Ovary (tissue), 9 donors: ENCODE measurements around the gene ZIC2. TPM values are rescaled to one million over a fixed set of nuclear protein-coding genes. Genes with fewer than 3 reads are reported as not detected.

ENCODE experiments used
- DNase-seq, 5 donors: peaks; one replicate each; pipeline ENCODE4 v3.0.0-alpha.2; 2019 to 2020
- H3K27ac ChIP-seq, 2 donors: fragments of 200-600 bp; one replicate each; pipeline versions ENCODE4 v1.5.1 to v1.8.0; 2019 to 2022
- H3K27me3 ChIP-seq: fragments of 200-600 bp; one replicate; pipeline ENCODE4 v1.8.0; 2022
- H3K36me3 ChIP-seq: fragments of 200-600 bp; sonication (generic); one replicate; pipeline ENCODE4 v1.5.1; 2019
- H3K4me1 ChIP-seq: one replicate; pipeline ENCODE4 v1.8.1; 2013; ENCODE audit warnings: mild to moderate bottlenecking, moderate library complexity; ENCODE audit not compliant: insufficient read depth
- H3K4me3 ChIP-seq: fragments of 200-600 bp; sonication (generic); one replicate; pipeline ENCODE4 v1.5.1; 2017
- H3K9me3 ChIP-seq, 2 donors: fragments of 200-600 bp in 1 of 2; sonication (generic) in 1 of 2; one replicate each; pipeline versions ENCODE4 v1.5.1 to v1.8.1; 2013 to 2019; ENCODE audit warnings: mild to moderate bottlenecking in 1 of 2, moderate library complexity in 1 of 2
- CTCF ChIP-seq, 3 donors: fragments of 450-650 bp in 2 of 3; fragments of 200-600 bp in 1 of 3; IDR thresholded peaks; one replicate each; pipeline versions ENCODE4 v1.5.1 to v1.8.0; 2016 to 2022; ENCODE audit warnings: antibody characterized with exemption in 3 of 3, mild to moderate bottlenecking in 1 of 3
- EP300 ChIP-seq: sonication (generic); formaldehyde crosslinking; IDR thresholded peaks from one replicate; pipeline ENCODE4 v1.6.1; 2017; ENCODE audit warnings: antibody characterized with exemption
- POLR2A ChIP-seq: fragments of 450-650 bp; IDR thresholded peaks from one replicate; pipeline ENCODE4 v1.6.1; 2017; ENCODE audit warnings: antibody characterized with exemption, mild to moderate bottlenecking, moderate library complexity
- WGBS, 3 donors: extraction: QIAGEN DNeasy Blood & Tissue Kit in 1 of 3; methylation state at CpG; one replicate each; pipeline versions ENCODE4 v1.1.5 to v1.1.7; 2013 to 2017; 5-methylcytosine and 5-hydroxymethylcytosine counted together
- intact Hi-C, 4 donors: fragments of 100-400 bp; cut with DNase I; formaldehyde crosslinking; loops; one replicate each; pipeline versions ENCODE4 v1.11.0 to v1.15.1; 2022 to 2023
- polyA plus RNA-seq, 2 donors: library from polyadenylated mRNA; stranded (reverse); fragments of 200-250 nt in 1 of 2; fragments of 350-450 nt in 1 of 2; fragmentation: Illumina TruSeq in 1 of 2; extraction: RNeasy Lipid Tissue Mini Kit (QIAGEN cat#74804) in 1 of 2; gene quantifications; one replicate each; pipeline ENCODE4 v1.2.3, GENCODE V29; 2013 to 2014
- total RNA-seq, 7 donors: library from RNA; depleted of rRNA in 2 of 7; stranded (reverse); fragments of >200 nt in 2 of 7; fragmentation: NEBNext Ultra II Directional in 3 of 7; extraction: Animal tissue kit (Norgen Biotek cat#: 25700) in 3 of 7; gene quantifications; one replicate each; pipeline versions ENCODE4 v1.1.0 to v1.2.4, GENCODE V29; 2016 to 2023
- donor health status: DM: no; HTN: no; CAD: no; lungs with moderate emphysema.
- donor health status: DM: no; HTN: no; CAD: no.
- donor health status: Bipolar disorder and iron deficiency.
- donor health status: DM: yes; HTN: yes; CAD: no.
- donor health status: DM: no; HTN: no; CAD: no.
- donor health status: DM: yes; HTN: yes; CAD: no.

Gene ZIC2
- total and polyA plus RNA-seq, 9 donors: 0.02 to 0.36 (median 0.07) TPM; not detected in 6

GRCh38 chr13:99969453-99969918, 12.1 kb upstream of the ZIC2 start:
- TF ChIP-seq EP300: no peak
- TF ChIP-seq CTCF (IDR thresholded peaks at IDR 0.05): no peak
- no peak for TF ChIP-seq POLR2A
- H3K4me3 ChIP-seq: no peak overlapping the region
- peaks cover 5% of the 10 kb centered on the region for H3K4me1 ChIP-seq
- H3K27me3 ChIP-seq: peaks cover 22% of the 10 kb centered on the region
- no peak for DNase-seq
- no peaks in the 10 kb centered on the region for H3K9me3 ChIP-seq
- 5 to 7% (median 6%) methylated on average over 46 to 52 of the region's 52 CpGs for WGBS, 3 donors
- intact Hi-C loops: no loop called here
- no peaks in the 10 kb centered on the region for H3K36me3 ChIP-seq
- no peak overlapping the region for H3K27ac ChIP-seq

GRCh38 chr13:99969919-99970650, 11.5 kb upstream of the ZIC2 start:
- H3K9me3 ChIP-seq: no peaks in the 10 kb centered on the region
- H3K36me3 ChIP-seq: no peaks in the 10 kb centered on the region
- no peak overlapping the region for H3K4me3 ChIP-seq
- intact Hi-C loops: no loop called here
- peaks cover 22% of the 10 kb centered on the region for H3K27me3 ChIP-seq
- 1 to 3% (median 2%) methylated on average over 44 to 79 of the region's 79 CpGs for WGBS, 3 donors
- no peak overlapping the region for H3K27ac ChIP-seq
- DNase-seq: peak in 2 of 5 donors; percentile 38 to 39
- TF ChIP-seq POLR2A (no peak), CTCF (IDR thresholded peaks at IDR 0.05) (no peak), EP300 (no peak)
- H3K4me1 ChIP-seq: peaks cover 5% of the 10 kb centered on the region

- peak overlapping the region; percentile 9 for H3K4me3 ChIP-seq
- peaks cover 5% of the 10 kb centered on the region for H3K4me1 ChIP-seq
- WGBS, 3 donors: 1 to 2% (median 2%) methylated on average over 79 to 118 of the region's 118 CpGs
- H3K27ac ChIP-seq: no peak overlapping the region
- intact Hi-C loops: no loop called here
- no peaks in the 10 kb centered on the region for H3K36me3 ChIP-seq
- peak in 1 of 5 donors; percentile 19 for DNase-seq
- TF ChIP-seq EP300 (no peak), CTCF (IDR thresholded peaks at IDR 0.05) (no peak), POLR2A (no peak)
- H3K9me3 ChIP-seq: peaks cover 0 to 7% of the 10 kb centered on the region in 2 donors
- peaks cover 22% of the 10 kb centered on the region for H3K27me3 ChIP-seq
These were observed 10.7 kb upstream of the ZIC2 start for GRCh38 chr13:99970651-99971575.

GRCh38 chr13:99971576-99972189, 9.9 kb upstream of the ZIC2 start, which contains the start of gene ZIC5:
TSS of gene ZIC5 (minus strand) at chr13:99971767. CDS start at chr13:99971603, 164 bp downstream.
- intact Hi-C loops: no loop called here
- Histone ChIP-seq H3K4me1 (peaks cover 5% of the 10 kb centered on the region), H3K9me3 (peaks cover 0 to 8% of the 10 kb centered on the region in 2 donors), H3K27me3 (peaks cover 22% of the 10 kb centered on the region), H3K36me3 (no peaks in the 10 kb centered on the region), H3K27ac (no peak within 1 kb of the TSS), H3K4me3 (peak within 1 kb of the TSS; percentile 9)
- no peak for DNase-seq
- TF ChIP-seq EP300: no peak
- no peak for TF ChIP-seq CTCF (IDR thresholded peaks at IDR 0.05)
- TF ChIP-seq POLR2A: no peak
- WGBS, 3 donors: 7 to 8% (median 7%) methylated on average over 27 to 41 of the region's 41 CpGs
